Measurements from ENCODE around the gene P3H4.
A peak's percentile ranks its signal among the peaks of the same experiment; 100 is the strongest.
"Not testable (repeated sequence)": the region's sequence is repeated elsewhere in the genome, so short reads cannot be mapped to it uniquely, and the experiment has no call there.

The P3H4 gene

GRCh38 chr17:41792845-41793783 is 18.6 kb downstream of the P3H4 start:
- no peak for DNase-seq (ENCODE audit: low read depth)

- DNase-seq (ENCODE audit: low read depth) = no peak
Observed at GRCh38 chr17:41787021-41787418, 24.7 kb downstream of the P3H4 start.

GRCh38 chr17:41786227-41787020 is 25.3 kb downstream of the P3H4 start, which contains the start of gene JUP:
Gene JUP, minus strand, starts transcription at chr17:41786711. Its CDS starts 14,857 bp downstream, at chr17:41771854.
- peak; percentile 71 for DNase-seq (ENCODE audit: low read depth)

- DNase-seq (ENCODE audit: low read depth) = no peak
Observed at GRCh38 chr17:41785859-41786226, 25.9 kb downstream of the P3H4 start.

- no peak for DNase-seq (ENCODE audit: low read depth)
Observed at GRCh38 chr17:41785091-41785858, 26.5 kb downstream of the P3H4 start.

- DNase-seq (ENCODE audit: low read depth) = no peak
Observed at GRCh38 chr17:41784207-41784744, 27.5 kb downstream of the P3H4 start.

GRCh38 chr17:41782142-41782541 is 29.6 kb downstream of the P3H4 start:
- no peak for DNase-seq (ENCODE audit: low read depth)

GRCh38 chr17:41781404-41782110 is 30.2 kb downstream of the P3H4 start:
- DNase-seq (ENCODE audit: low read depth) = no peak

- no peak for DNase-seq (ENCODE audit: low read depth)
Observed at GRCh38 chr17:41779954-41780353, 31.8 kb downstream of the P3H4 start.

GRCh38 chr17:41777574-41778188 is 34.1 kb downstream of the P3H4 start:
- DNase-seq (ENCODE audit: low read depth) = no peak

- DNase-seq (ENCODE audit: low read depth) = no peak
Observed at GRCh38 chr17:41777157-41777573, 34.6 kb downstream of the P3H4 start.

GRCh38 chr17:41776262-41776900 is 35.4 kb downstream of the P3H4 start:
- DNase-seq (ENCODE audit: low read depth) = not testable (repeated sequence)

GRCh38 chr17:41775394-41776226 is 36.1 kb downstream of the P3H4 start:
- DNase-seq (ENCODE audit: low read depth) = no peak

- no peak for DNase-seq (ENCODE audit: low read depth)
Observed at GRCh38 chr17:41773731-41774193, 38.0 kb downstream of the P3H4 start.

GRCh38 chr17:41773190-41773588 is 38.6 kb downstream of the P3H4 start:
- no peak for DNase-seq (ENCODE audit: low read depth)

- DNase-seq (ENCODE audit: low read depth) = no peak
Observed at GRCh38 chr17:41772586-41773189, 39.1 kb downstream of the P3H4 start.

- DNase-seq (ENCODE audit: low read depth) = no peak
Observed at GRCh38 chr17:41772218-41772585, 39.5 kb downstream of the P3H4 start.

- DNase-seq (ENCODE audit: low read depth) = no peak
Observed at GRCh38 chr17:41771389-41772206, 40.2 kb downstream of the P3H4 start.

Data from stimulated activated CD8-positive, alpha-beta memory T cell treated with anti-CD3 and anti-CD28 coated beads, Interleukin-15, amount 100 ng/mL, for 1 hour (primary cell).